ENCODE results near the gene PLA2R1.

PLA2R1 gene

DNA sequence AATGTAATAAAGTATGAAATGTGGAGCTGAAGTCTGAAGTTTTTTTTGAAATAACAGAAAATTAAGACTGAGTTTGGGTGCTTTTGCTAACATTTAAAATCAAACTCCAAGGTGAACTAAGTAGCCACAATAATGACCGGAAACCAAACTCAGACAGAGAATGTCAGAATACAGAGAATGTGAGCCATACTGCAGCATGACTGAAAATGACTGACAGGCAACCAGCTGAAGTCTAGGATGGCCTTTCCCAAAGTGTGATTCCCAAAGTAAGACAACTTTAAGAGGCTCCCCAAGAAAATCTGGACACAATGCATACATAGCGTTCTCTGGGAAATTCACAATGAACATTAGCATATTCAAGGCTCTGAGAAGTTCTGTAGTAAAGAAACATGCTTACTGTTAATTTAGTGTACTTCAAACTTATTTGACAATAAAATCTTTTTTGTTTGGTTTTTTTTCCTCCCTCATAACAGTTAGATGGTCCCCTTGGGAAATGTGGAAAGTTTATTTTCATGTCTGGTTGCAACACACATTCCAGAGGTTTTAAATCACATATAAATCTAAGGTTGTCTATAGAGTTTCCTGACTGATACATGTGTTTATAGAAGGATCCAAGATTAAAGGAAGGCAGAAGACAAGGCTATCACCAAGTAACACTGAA lies 28.6 kb downstream of the PLA2R1 start:
- DNase-seq (ENCODE audit: low read depth in 2 of 2): no peak

DNA sequence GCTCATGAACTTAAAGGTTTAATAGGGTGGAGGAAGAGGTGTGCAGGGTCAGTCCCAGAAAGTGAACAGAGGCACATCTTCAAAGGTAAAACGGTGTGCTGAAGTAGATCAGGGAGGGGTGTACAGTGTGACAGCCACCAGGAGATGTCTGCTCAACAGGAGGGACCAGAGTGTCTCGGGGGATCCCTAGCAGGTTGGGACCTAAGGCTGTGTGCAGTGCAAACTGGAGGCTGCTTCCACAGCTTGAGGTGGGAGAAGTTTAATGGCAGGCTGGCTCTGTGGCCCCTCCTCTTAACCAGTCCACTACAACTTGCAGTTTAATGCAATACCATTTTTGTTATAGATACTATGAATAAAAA lies 33.2 kb downstream of the PLA2R1 start:
- no peak for DNase-seq (ENCODE audit: low read depth in 2 of 2)

DNA sequence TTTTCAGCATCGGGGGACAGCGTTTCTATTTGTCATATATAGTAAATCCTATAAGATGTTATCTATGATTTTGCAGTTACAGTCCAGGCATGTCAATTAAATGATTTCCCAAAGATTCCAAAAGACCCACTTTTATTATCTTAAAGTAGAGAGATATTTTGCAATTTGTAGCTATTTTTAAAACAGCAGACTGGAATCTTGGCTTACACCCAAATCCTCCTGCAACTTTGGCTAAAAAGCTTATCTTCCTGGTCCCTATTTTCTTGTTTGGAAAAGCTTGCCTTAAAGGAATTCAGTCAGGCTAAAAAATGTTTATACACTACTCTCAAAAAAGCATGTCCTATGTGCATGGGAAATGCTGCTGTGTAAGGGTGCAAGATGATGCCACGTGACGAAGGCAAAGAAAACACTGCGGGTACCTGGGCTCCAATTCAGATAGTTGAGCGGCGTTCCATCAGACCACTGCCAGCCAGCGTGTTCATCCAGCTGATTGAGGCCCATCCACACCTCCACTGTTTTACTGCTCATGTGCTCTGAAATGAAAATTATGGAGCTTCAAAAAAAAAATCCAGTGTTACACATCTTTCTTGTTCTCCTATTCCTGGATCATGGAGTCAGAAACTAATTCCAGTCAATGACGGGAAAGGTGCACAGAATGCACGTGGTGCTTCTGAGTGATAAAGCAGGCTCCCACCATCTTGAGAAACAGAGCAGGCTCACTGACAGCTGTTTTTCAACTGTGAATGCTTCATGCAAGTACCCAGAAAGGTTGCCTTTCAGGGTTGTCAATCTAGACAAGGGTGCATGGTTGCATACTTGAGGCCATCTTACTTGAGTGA lies 33.8 kb downstream of the PLA2R1 start:
- DNase-seq (ENCODE audit: low read depth in 2 of 2): no peak

DNA sequence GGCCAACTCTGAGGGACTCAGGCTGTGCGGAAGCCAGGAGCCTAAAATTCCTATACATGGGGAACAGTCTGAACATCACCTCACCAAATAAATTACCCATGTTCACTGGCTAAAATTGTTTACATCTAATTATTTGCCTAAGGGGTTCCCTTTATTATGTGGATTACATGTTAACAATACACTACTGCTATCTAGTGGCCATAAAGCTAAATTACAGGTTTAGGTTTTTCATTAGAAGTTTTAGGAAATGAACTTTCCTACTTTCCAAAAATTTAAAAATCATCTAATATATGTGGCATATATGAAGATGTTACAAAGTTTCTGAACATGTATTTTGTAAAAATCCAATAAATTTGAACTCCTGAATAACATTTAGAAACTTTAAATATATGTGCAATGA lies 40.3 kb downstream of the PLA2R1 start:
- no peak for DNase-seq (ENCODE audit: low read depth in 2 of 2)

DNA sequence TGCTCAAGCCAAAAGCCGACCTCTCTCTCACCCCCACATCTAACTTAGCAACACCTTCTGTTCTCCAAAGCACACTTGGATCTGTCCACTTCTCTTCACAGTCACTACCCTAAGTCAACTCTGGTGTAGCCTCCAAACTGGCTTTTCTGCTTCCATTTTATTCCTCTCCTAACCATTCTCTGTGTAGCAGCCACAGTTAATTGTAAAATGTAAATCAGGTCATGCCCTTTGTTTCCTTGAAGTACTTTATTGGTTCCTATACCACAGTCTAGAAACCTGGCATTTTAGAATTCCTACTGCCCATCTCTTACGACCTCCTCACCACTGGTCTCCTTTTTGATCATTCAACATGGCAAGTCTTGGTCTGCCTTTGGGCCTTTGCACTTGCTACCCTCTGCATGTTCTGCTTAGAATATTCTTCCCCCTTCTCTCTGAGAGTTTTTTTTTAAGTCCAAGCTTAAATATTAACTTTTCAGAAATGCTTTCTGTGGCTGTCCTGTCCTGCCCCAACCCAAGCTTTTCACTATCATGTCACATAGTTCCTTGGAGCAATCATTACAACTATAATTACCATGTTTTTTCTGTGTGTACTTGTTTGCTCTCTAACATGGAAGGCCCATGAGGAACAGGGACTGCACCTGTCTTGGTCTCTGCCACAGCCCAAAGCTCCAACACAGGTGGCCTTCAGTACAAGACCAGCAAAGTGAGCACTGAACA lies 42.9 kb downstream of the PLA2R1 start:
- DNase-seq (ENCODE audit: low read depth in 2 of 2): no peak

DNA sequence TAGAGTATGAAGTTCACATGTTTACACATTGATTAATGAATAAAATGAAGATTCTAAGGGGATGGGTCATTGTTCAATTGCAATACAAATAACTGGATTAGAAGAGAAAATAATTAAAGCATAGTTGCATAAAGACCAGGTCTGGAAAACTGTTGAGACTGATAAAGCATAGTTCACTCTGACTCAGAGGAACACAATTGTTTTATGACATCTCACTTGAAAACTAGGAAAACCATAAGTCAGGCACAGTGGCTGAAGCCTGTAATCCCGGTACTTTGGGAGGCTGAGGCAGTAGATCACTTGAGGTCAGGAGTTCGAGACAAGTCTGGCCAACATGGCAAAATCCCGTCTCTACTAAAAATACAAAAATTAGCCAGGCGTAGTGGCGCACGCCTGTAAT lies 46.7 kb downstream of the PLA2R1 start:
- no peak for DNase-seq (ENCODE audit: low read depth in 2 of 2)

DNA sequence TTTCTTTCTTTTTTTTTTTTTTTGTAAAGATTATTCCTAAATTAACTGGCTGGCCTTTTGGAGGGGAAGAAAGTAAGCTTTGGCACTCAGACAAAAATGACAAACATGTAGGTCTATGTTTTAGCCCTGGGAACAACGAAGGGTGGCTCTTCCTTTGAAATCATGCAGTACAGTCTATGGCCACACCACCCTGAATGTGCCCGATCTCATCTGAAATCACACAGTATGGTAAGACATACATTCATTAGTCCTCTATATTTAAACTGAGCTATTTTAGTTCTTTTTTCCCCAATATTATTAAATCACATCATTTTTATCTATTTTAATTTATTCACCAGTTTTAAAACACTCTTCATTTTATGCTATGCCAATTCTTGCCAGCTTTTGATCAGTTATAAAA lies 48.2 kb downstream of the PLA2R1 start:
- no peak for DNase-seq (ENCODE audit: low read depth in 2 of 2)

DNA sequence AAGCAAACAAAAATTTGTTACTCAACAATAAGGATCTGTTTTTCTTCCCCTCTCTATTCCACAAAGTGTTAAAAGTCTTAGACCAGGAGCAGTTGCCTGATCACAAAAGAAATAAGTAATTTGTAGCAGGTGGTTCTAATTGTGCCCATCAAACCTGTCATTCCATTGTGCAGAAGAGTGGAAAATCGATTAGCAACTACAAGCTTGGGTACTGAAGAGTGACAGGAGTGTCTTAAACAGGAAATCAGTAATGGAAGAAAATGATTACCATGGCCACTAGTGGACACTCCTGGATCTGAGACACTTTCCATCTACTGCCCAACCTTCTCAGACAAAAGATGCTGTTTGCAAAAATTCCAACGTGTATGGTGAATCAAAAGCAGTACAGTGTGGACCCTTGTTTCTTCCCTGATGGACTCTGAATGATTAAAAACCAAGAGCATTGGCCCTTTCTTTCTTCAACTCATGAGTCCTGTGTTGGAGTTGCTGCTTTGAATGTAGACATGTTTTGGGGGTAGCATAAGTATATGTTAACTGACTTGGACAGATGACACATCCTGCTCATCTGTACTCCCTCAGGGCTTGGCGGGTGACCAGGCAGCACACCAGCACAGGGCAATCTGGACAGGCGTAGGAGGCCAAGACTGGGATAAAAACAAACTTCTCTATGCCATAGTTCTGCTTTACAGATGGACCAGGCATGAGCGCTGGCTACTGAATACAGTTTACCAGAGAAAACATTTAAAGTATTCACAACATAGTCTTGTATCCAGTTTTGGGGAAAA lies 51.9 kb downstream of the PLA2R1 start:
- no peak for DNase-seq (ENCODE audit: low read depth in 2 of 2)

DNA sequence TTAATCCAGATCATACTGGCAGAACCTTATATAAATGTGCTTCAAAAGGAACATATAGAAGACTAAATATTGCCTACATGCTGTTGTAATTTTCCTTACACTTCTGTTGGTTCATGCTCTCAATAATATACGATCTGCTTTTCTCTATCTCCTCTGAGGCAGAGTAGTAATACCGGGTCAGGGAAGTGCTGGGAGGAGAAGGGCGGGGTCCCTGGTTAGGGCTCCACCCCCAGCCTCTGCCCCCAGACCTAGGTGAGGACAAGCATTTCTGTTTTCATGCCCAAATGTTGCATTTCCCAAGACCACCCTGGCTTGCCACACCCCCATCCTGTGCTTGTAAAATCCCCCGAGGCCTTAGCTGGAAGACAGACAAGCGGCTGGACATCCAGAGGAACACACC lies 55.3 kb downstream of the PLA2R1 start:
- DNase-seq (ENCODE audit: low read depth in 2 of 2): no peak

DNA sequence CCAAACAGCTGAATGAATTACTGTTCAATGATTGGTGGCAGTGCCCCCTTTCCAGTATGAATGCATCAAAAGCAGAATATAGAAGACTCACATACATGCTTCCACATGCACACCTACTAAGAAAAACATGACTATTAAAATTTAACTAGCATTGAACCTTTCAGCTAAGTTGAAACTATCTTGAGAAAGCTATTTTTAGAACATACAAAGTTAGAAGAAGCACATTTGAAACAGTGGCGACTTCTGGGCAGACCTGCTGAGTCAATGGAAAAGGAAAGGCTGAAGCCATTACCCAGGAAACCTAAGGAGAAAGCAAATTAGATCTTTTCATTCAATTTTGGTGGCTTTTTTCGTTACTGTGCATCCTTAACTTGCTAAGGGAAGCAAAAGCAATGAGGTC lies 55.9 kb downstream of the PLA2R1 start:
- DNase-seq (ENCODE audit: low read depth in 2 of 2): no peak

DNA sequence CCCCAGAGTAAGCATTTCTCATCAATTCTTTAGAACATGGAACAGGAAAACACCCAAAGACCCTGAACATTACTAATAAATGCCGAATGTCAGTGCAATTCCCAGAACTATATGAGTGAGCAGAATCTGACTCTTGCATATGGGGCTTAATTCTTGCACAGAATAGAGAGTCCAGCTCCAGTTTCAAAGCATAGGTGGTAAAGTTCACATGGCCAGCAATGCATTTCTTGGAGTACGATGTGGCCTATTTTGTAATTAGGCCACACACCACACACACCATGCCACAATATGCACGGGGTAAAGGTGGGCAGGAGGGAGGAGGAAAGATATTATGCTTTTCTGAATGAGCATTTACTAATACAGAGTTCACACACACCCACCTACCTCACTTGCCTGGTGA lies 56.5 kb downstream of the PLA2R1 start:
- DNase-seq (ENCODE audit: low read depth in 2 of 2): no peak

DNA sequence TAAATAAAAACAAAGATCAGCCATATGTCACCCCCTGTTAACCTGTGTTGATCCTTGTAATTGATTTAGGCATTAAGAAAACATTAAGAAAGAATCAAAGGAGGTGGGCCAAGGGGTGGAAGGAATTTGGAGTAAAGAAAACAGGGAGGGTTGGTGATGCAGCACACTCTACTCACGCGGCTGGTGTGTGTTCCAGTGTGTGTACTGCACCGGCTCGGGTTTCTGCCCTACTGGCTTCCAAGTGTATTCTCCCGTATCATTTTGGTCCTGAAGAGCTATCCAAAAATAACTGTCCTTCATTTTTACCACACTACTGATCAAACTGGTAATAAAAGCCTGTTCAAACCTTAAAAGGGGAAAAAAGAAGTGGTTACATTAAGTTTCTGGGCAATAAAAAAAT lies 56.9 kb downstream of the PLA2R1 start:
- no peak for DNase-seq (ENCODE audit: low read depth in 2 of 2)

DNA sequence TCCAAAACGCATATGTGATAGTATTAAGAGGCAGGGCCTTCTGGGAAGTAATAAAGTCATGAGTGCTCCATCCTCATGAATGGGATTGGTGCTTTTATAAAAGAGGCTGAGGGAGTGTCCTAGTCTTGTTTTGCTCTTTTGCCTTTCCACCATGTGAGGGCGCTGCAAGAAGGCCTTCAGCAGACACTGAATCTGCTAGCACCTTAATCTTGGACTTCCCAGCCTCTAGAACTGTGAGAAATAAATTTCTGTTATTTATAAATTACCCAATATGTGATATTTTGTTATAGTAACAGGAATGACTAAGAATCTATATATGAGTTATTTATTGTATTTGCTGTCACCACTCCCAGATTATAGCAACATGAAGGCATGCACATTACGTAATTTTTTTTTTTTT lies 63.5 kb downstream of the PLA2R1 start:
- DNase-seq (ENCODE audit: low read depth in 2 of 2): no peak

DNA sequence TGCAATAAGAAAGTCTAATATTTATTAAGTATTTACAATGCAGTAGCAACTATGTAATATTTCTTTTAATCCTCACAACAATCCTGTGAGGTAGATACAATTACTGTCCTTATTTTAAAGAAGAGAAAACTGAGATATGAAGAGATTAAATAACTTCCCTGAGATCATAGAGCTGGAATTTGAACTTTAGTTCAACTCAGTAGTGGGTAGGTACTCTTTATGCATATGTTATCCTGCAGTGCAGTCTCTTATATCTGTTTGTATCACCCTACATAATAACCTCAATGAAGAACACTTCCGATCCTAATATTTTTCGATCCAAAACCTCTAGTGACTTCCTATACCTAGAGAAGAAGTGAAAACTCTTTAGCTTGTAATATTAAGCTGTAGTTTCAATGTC lies 64.2 kb downstream of the PLA2R1 start:
- DNase-seq (ENCODE audit: low read depth in 2 of 2): no peak

DNA sequence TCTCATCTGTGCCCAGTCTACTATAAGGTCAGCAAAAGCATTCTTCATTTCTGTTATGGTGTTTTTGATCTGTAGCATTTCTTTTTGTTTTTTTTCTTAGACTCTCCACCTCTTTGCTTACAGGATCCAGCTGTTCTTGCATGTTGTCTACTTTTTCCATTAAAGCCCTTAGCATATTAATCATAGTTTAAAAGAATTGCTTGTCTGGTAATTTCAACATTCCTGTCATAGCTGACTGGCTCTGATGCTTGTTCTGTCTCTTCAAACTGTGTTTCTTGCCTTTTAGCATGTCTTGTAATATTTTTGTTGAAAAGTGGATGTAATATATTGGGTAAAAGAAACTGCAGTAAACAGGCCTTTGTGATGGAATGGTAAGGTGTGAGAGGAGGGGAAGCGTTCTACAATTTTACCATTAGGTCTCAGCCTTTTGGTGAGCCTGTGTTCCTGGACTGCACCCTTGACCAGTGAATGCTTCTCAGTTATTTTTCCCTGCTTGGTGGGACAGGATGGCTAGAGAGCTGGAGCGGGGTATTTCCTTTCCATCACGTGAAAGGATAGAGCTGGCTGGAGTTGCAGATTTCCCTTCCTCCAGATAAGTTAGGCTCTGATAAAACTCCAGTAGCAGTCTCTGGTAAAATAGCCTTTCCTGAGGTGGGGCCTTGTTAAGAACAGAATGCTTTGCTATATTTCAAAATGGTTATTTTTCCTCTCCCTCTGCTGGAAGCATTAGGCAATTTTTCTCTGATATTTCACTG lies 65.4 kb downstream of the PLA2R1 start:
- DNase-seq (ENCODE audit: low read depth in 2 of 2): no peak

DNA sequence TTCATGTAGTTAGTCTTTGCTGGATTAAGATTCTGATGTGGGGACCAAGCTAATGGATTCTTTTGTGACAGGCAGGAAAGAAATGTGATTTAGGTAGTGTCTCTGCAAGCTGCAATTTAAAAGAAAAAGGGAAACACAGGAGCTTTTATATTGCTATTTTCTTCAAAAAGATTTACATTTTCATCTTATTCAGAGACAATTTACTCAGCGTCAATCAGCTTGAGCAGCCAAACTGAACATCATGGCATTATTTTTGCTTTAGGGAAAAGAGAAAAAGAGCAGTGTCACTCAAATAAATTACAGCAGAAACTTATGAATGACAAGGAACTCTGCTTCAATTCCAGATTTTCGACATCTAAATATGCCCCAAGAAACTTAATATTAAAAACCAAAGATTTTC lies 67.4 kb downstream of the PLA2R1 start:
- DNase-seq (ENCODE audit: low read depth in 2 of 2): no peak

DNA sequence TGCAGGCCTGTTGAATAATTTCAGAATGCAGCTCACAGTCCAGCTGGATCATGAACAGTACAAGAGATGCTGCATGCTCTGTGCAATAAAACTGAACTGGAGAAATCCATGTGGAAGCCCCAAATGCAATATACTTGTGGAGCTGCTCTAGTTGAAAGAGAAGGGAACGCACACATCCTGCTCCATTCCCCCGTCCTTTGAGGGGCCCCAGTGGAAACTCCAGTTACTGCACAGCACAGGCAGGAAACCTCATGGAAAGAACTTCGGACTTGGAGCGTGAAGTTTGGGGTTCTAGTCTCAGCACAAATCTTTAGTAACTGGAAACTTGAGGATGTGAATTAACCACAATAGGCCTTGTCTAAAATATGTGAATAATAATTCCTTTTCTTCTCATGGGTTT lies 73.2 kb downstream of the PLA2R1 start:
- no peak for DNase-seq (ENCODE audit: low read depth in 2 of 2)

DNA sequence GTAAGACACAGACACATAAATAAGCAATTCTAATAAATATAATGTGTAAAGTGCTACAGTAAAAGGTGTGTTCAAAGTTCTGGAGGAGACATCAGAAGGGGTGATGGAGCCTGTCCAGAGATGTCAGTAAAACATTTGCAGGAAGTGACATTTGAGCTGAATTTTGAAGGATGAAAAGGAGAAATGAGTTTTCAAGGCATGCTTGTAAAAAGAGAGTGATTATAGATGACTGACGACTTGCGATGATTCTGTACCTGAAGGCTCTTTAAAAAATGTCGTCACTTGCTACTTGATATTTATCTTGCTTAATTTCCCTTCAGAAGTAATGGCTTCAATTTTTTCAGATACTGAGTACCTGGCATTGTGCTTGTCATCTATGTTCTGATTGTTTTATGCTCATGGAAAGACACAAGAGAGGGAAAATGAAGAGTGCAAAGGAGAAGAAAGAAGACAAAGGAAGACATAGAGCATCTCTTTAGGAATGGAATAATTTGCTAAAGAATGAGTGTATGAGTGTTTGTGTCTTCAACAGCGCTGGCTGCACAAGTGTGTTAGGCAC lies 73.9 kb downstream of the PLA2R1 start:
- no peak for DNase-seq (ENCODE audit: low read depth in 2 of 2)

DNA sequence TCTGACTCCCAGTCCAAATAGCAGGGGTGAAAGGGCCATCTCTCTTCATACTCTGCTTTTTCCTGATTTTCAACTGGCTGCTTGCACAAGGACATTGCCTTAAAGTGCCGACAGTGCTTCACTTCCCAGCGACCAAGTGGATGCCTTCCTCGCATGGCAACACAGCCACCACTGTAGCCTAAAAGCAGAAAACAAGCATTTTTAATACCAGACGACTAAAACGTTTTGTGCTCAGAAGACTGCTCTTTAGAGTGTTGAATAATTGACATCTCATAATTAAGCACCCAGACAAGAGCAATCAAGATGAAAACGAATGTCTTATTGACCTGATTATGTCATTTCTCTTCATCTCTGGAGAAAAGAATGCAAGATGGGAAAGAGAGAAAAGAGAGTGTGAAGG lies 75.2 kb downstream of the PLA2R1 start:
- no peak for DNase-seq (ENCODE audit: low read depth in 2 of 2)

DNA sequence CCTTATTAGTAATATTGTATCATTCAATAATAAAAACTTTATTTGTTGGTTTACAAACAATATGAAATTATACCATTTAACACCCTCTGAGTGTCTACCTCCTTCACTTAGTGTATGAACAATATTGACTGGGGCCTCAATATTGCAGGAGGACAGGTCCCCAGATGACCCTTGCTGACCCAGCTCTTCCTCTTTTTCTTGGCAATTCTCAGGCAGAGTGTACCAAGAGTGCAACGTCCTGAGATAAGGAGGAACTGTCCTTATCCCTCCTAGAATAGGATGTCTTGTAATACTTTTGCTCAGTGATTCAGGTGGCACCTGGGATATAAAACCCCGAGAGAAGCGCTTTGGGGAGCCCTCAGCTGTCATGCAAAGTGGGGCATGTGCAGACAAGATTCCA lies 76.8 kb downstream of the PLA2R1 start:
- DNase-seq (ENCODE audit: low read depth in 2 of 2): no peak

DNA sequence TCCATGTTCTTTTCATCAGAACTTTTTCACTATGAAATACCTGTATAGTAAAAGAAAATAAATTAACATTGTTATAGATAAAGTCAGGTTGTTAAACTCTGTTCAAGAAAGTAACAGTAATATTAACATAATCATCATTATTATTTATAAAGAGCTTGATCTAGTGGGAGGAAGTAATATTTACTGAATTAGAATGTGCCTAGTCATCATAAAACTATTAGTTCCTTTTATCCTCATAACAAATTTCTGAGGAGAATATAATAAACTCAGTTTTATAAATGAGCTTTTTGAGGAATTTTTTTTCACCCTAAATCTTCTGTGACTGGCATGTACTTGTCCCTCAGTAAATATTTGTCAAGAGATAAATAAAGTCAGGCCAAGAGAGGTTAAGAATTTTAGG lies 78.4 kb downstream of the PLA2R1 start:
- DNase-seq (ENCODE audit: low read depth in 2 of 2): no peak
